GM21367 (cell line): ENCODE data around the gene HOXD4.

Experiments
- ATAC-seq: cut with Tn5 transposase; IDR thresholded peaks from one replicate; pipeline ENCODE4 v1.9.1; 2021; ENCODE audit not compliant: unreplicated experiment

HOXD4 gene

DNA sequence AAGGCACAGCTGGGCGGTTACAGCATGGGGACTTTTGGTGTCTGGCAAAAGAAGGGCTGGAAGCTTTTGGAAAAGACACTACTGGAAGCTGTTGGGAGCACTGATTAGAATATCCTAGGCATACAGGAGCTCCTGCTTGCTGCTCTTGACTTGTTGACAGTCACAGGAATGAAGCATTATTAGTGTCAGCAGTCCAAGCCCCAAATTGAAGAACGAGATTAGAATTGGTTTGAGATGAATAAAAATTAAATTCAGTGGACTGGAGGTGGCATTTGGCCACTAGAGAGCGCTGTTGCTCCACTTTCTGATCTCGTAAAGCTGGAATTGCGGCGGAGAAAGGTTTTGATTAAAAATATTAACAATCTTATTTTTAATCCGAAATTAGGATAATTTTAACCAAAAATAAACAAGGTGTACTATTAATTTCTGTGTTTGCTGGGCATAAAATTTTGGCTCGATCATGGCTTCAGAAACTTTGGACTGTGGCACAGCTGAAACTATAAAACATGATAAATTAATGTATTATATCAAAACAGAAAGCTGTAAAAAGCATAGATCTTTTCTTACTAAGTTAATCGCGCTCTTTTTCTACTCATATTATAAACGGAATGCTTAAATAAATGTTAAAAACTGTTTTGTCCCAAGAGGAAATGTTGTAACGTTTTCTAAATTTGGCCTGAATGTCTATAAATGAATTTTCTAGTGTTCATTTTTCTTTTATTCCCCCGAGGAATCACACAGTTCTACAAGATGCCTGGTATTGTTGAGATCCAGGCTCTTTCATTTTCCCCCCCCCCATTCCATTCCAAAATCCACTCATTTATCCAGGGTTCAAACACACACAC lies 24.2 kb upstream of the HOXD4 start:
- no peak for ATAC-seq

DNA sequence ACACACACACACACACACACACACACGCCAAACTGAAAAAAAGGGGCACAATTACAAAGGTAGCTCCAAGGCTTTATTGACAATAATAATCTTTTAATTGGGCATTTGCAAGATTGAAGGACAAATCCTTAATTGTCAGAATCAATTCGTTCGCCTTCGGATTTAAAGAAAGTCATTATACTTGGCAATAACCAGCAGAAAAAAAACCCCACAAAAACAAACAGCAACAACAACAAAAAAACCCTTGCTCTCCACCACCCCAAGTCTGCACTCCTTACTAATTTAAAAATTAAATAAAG lies 23.6 kb upstream of the HOXD4 start:
- ATAC-seq, result no peak

DNA sequence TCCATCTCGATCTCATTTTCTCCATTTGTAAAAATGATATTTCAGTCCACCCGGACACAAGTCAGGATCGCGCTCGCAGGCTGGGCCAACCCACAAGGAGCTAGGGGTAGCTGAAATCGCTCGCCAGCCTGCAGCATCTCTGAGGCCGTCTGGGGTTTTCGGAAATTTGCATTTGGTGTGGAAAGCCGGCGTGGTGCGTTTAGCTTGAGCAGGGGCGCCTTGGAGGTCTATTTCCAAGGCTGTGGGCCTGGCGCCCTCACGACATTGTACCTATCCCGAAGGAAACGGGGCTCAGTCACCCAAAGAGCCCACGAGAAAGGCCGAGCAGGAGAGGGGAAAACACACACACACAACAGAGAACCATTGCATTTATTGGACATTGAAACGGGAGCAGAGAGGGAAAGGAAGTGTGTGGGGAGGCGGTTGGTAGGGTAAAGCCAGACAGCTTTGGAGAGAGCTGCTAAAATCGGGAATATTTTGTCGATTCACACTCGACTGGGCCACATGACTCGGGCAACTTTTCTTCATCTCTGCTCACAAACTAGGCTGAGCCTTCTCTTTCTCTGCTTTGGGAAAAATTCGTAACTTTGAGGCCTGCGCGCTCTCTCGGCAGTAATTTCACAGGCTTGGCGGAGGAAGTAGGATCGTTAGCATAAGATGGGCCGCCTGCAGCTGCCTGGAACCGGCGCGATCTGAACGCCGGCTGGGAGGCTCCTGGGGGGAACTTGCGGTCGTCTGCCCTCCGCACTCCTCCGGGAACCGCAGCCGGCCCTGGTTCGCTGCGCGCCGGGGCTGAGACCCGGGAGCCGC lies 23.0 kb upstream of the HOXD4 start:
- ATAC-seq, result no peak

DNA sequence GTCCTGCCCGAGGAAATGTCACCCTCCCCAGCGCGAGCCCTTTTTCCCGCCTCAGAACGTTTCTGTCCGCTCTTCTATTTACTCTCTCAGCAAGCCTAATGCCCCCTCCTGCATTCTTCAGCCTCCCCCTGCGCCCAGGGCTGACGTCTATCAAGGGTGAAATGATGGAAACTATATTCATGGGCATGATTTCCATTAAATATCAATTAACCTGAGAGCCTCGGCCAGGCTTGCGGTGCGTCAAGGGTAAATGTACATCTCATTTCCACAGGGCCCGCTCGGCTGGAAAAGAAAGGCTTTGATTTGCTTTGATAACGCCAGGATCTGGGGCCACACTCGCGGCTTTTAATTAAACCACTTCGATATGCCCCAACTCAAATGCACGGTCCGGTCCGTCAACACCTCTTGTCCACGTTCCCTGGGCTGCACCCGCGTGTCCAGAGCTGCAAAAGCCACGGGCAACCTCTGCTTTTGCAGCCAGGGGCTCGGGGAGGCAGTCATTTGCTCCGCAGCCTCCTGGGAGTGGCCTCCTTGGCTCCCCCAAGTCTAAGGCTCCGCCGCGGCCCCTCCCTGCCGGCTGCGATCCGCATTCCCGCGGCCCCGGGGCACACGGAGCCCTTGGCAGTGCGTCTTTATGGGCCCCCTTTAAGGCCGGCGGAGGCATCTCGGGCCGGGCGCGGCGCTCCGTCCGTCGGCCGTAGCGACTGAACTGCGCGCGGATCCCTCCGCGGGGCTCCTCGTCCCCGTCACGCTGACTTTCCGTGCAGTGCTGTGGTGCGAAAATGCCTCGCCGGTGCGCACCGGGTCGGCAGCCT lies 22.2 kb upstream of the HOXD4 start, which contains the start of gene HOXD8:
Gene HOXD8, plus strand, starts transcription at position 724 of the 815 bp plus-strand sequence. CDS start 662 bp downstream, outside the sequence.
- ATAC-seq, result no peak

DNA sequence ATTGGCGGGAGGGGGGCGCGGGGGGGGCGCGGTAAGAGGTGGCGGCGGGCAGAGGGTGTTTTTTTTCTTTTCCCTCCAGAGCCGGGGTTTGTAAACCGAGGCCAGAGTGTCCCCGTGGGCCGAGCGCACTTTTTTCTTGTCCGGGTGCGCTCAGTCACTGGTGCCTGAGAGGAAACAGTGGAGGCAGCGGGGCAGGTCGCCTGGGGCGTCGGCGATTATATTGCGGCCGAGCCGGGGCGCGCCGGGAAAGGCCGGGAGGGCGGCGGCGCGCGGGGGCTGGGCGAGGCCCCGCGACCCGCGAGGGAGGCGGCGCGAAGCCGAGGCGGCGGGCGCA lies 21.6 kb upstream of the HOXD4 start:
- ATAC-seq, result no peak

DNA sequence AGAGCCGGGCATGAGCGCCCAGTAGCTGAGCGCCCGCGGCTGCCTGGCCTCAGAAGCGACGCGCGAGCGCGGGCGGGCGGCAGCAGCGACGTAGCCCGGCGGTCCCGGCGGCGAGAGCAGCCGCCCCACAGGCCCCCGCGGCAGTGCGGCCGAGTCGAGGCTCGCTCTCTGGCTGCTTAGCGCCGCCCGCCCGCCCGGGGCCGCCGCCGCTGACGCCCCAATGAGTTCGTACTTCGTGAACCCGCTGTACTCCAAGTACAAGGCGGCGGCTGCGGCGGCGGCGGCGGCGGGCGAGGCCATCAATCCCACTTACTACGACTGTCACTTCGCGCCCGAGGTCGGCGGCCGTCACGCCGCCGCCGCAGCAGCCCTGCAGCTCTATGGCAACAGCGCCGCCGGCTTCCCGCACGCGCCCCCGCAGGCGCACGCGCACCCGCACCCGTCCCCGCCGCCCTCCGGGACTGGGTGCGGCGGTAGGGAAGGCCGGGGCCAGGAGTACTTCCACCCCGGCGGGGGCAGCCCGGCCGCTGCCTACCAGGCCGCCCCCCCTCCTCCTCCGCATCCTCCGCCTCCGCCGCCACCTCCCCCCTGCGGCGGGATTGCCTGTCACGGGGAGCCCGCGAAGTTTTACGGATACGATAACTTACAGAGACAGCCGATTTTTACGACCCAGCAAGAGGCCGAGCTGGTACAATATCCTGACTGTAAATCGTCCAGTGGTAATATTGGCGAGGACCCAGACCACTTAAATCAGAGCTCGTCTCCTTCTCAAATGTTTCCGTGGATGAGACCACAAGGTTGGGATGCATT lies 21.0 kb upstream of the HOXD4 start:
- no peak for ATAC-seq

DNA sequence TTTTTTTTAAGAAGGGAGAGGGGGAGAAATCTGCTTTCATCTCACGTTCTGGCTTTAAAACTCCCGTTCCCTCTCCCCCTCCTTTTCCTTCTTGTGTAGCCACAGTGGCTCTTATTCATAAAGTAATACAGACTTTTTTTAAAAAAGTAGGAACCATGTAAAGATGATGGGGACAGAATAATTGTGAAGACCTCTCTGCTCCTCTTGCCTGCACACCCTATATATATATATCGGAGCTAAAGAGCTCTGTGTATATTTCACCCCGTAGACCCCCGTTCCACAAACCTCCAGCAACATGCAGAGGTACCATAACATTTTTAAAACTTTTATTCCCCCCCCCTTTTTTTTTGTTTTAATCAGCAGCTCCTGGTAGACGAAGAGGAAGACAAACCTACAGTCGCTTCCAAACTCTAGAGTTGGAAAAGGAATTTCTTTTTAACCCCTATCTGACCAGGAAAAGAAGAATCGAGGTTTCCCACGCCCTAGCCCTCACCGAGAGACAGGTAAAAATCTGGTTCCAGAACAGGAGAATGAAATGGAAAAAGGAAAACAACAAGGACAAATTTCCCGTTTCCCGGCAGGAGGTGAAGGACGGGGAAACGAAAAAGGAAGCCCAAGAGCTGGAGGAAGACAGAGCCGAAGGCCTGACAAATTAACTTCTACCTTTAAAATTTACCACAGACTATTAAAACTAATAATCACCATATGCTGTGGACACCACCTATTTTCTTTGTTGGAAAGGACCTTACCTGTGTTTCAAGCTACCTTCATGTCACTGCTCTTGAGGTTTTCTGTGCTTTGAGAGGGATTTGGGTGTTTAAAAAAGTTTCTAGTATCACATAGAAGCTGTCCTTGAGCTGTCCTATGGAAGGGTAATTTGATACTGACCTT lies 20.1 kb upstream of the HOXD4 start:
- no peak for ATAC-seq

DNA sequence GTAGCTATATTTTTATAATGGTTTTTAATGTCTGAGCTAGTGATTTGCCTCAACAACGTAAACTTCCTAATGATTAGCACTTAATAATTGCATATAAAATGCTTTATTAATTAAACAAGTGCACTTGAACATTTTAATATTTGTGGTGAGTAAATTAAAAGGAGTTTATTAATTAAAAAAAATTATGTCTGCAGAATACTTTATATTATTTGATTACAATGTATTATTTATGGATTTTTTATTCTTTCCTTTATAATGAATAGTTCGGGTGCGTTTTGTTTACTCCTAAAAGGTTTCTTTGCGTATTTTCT lies 19.5 kb upstream of the HOXD4 start:
- no peak for ATAC-seq

DNA sequence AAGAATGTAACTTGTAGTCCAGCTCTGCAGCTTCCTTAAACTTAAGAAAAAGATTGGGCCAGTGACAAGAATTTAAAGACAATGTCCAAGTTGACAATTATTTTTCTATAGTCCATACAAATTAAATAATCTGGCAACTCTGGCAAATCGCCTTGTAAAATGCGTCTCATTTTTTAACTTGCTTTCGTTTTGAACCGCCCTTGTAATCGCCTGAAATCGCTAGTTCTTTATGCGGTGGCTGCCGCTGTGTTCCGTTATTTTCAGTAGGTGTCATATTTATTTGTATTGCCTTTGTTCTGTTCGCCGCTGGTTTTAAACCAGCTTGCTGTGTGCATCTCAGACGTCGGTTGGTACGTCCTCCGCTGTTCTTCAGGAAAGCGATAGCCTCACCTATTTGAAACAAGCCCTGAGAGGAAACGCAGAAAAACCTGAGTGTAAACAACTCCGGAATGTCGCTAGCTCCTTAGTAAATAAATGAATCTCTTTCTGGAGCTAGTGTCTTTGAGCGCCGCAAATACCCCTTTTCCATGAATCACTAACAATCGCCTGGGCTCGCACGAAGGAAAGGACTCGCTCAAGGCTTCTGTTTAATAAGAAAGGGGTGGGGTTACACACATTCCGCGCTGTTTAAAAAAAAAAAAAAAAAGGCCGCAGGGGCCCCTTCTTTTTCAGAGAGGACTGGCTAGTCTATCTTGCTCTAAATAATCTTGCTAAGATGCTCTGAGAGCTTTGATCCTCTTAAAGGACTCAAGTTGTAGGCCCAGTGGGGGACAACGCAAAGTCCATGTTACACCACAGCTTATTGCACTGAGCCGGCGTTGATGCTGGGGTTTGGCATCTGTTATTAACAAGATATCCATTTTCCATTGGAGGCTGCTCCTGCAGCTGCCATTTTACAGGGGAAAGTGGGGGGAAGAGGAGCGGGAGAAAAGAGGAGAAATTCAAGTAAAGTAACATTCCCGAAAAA lies 18.9 kb upstream of the HOXD4 start:
- ATAC-seq, result no peak

DNA sequence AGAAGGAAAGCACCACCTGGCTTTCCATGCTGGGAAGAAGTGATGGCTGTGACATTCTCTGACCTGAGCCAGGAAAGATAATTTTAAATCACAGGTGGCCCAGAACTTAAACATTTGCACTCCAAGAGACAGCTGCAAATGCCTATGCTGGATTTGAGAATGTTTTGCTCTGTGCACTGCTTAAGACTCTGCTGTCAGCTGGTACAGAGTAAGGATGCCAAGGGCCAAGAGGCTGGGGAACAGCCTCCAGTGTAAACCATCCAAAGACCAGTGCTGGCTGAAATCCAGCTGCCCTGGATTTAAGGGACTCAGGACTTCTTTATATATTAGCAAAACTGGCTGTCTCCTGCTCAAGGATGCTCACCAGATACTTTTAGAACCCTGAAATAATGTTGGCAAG lies 18.0 kb upstream of the HOXD4 start:
- no peak for ATAC-seq

DNA sequence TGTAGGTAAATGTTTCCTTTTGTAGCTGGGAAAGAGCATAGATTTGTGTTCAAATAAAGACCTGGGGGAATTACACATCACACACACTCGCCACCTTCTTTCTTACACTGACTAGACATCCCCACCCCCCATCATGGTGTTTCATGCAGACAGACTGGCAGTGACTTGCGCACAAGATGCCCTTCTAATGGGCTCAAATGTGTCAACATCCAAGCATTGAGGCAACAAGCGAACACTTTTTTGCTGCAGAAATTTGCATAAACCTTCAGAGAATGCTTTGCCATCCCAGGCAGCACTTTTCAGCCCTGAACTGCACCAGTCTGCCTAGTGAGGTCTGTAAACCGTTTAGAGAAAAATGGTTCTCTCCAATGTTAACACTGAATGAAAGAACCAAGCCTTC lies 17.3 kb upstream of the HOXD4 start:
- ATAC-seq, result no peak

DNA sequence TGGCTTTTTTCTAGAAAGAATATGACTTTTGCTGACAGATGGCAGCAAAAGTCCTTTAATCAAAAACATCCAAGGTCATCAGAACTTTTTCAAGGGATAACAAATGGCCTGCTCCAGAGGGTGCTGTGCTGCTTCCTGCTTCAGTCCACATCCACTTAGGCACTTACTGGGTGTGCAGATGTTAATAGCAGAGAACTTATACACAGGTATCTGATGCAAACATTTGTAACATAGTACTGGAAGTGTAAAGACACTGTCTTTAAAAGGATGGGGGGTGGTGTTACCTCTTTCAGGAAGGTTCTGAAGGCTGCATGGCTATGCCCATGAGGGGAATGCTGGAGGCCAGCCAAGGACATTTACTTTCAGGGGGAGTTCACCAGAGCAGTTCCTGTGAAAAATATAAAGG lies 16.3 kb upstream of the HOXD4 start:
- ATAC-seq, result no peak

DNA sequence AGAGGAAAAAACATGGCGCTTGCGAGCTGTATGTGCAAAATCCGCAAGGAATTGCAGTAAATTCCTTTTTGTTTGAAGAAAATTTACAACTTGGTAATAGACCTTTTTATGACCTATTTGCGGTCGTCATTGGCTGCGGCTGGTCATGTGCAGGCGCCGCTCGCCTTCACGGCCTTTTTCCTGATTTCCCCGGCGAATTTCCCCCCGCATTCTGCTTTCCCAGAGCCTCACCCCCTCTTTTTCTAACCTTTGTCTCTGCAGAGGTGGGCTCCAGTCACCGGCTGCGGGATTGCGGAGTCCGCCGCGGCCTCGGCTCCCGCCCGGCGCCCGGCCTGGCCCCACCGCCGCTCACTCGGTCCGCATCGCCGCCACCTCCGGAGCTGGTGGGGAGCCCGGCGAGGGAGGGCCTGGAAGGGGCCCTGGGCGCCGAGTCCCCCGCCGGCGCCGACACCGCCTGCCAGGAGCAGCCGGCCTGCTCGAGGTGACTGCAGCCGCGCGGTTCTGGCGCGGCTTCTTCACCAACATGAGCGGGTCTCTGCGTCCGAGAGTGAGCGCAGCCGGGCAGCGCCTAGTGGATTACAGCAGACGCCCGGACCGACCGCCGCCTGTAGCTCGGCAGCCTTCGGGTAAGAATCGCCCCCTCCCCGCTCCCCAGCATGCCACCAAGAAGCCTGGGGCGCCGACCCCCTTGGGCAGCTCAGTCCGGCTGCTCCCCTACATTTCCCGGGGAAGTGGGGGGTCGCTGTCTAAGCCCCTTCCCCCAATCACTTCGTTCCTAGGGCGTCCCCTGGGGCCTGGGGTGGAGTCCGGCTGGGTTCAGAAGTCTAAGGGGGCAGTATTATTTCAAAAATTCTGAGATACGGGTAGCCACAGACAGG lies 14.7 kb upstream of the HOXD4 start:
- ATAC-seq, result no peak

DNA sequence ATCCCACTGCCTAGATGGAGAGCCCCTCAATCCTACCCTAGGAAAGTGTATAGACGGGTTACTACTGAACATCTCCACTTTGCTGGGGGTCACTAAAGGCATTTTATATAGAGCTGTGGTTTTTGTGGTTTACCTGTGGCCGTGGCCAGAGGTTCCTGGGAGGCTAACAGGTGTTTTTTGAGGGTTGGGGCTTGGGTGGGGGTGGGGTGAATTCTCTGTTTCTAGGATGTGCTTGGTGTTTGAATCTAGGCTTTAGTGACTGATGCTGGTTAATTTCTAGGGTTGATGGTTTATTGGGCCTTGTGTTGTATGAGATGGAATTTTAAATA lies 14.1 kb upstream of the HOXD4 start:
- ATAC-seq, result no peak

DNA sequence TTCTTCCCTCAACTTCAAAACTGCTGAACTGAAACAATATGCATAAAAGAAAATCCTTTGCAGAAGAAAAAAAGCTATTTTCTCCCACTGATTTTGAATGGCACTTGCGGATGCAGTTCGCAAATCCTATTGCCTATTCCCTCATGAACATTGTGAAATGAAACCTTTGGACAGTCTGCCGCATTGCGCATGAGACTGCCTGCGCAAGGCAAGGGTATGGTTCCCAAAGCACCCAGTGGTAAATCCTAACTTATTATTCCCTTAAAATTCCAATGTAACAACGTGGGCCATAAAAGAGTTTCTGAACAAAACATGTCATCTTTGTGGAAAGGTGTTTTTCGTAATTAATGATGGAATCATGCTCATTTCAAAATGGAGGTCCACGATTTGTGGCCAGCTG lies 13.4 kb upstream of the HOXD4 start:
- no peak for ATAC-seq

DNA sequence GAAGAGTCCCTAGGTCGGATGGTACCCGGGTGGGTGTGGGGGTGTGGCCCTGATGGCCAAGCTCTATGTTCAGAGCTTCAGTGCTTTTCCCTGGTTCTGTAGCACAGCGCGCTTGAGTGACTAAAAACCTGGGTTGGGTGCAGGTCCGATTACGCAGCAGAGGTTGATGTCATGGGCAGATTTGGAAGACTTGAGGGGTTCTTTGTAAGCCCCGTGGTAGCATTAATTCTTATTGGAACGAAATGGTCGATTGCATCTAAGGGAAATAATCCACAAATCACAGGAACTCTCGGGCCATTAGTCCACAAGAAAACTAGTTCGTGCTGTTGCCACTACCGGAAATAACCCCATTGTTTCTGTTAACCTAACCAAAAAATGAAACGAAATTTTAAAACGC lies 12.8 kb upstream of the HOXD4 start:
- ATAC-seq, result no peak

DNA sequence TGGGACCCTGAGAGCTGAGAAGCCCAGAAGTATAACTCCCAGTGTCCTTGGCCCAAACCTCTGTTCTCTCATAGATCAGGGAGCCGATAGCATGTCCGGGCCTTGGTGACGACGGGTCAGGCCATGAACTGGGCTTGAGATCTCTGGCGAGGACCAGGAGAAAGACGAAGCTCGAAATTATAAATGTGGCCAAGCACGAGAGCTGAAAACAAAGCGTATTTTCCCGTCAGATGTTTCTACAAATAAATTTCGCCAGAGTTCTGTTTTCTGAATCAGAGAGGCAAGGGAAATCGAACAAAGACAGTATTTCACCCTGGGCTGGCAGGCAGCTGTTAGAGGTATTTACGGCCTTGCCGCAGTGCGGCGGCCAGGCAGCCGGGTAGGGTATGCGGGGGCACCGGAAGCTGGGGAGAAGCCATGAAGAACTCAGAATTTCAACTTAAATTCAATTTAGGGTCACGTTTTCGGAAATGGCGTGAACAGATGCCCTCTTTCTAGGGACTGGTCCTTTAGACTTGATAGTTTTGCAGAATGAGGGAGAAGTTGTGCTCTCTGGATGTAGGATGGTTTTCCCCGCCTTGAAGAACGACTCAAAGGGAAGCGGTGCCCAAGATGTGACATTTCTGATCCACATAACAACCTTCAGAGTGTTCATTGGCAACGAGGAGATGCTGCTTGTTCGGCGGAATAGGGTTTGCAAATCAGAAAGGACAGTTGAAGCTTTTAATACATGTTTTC lies 12.3 kb upstream of the HOXD4 start:
- ATAC-seq, result no peak
